OCI-LY7 (cell line): ENCODE results near the gene AADACL4. TPM values are rescaled to one million over a fixed set of nuclear protein-coding genes. Genes with fewer than 3 reads are reported as not detected.

Experiments used
- BruUV-seq: library from RNA; stranded (reverse); fragments of 400-500 nt; replicated peaks from 2 replicates; lab custom pipeline; 2021; lab: Mats Ljungman, UMichigan
- CTCF ChIA-PET: fragments of 300-600 bp; sonication (Branson Sonifier 250); formaldehyde crosslinking; loops from one replicate; lab custom pipeline; 2022; ENCODE audit warnings: antibody characterized with exemption; ENCODE audit not compliant: unreplicated experiment; lab: Charles Lee
- POLR2A ChIA-PET: fragments of 300-600 bp; sonication (Branson Sonifier 250); formaldehyde crosslinking; loops from one replicate; lab custom pipeline; 2022; ENCODE audit warnings: antibody characterized with exemption; lab: Charles Lee
- DNase-seq: peaks from one replicate; pipeline ENCODE4 v3.0.0-alpha.2; 2015; ENCODE audit warnings: low spot score
- H2AFZ ChIP-seq: fragments of 200-600 bp; sonication (generic), shearing (Covaris generic); 2 replicates; pipeline ENCODE4 v1.6.1; 2014; ENCODE audit warnings: mild to moderate bottlenecking, antibody characterized with exemption, low read length, moderate library complexity
- H3K27ac ChIP-seq: fragments of 200-600 bp; sonication (generic); 2 replicates; pipeline ENCODE4 v1.5.1; 2014; ENCODE audit warnings: mixed run types, low read depth, mild to moderate bottlenecking, moderate library complexity, low read length, inconsistent platforms; ENCODE audit not compliant: poor library complexity, severe bottlenecking
- H3K36me3 ChIP-seq: fragments of 200-600 bp; sonication (generic); 2 replicates; pipeline ENCODE4 v1.6.1; 2014; ENCODE audit warnings: mild to moderate bottlenecking, antibody characterized with exemption, low read length, moderate library complexity, mixed read lengths; ENCODE audit not compliant: insufficient read depth
- H3K4me1 ChIP-seq: fragments of 200-600 bp; sonication (generic); 2 replicates; pipeline ENCODE4 v1.5.1; 2014; ENCODE audit warnings: mild to moderate bottlenecking, low read length; ENCODE audit not compliant: insufficient read depth, poor library complexity, severe bottlenecking
- H3K4me2 ChIP-seq: fragments of 200-600 bp; sonication (generic); 2 replicates; pipeline ENCODE4 v1.6.1; 2014; ENCODE audit warnings: mild to moderate bottlenecking, low read length
- H3K4me3 ChIP-seq: fragments of 200-600 bp; sonication (generic); 2 replicates; pipeline ENCODE4 v1.5.1; 2014; ENCODE audit warnings: mild to moderate bottlenecking, low read depth, low read length; ENCODE audit not compliant: poor library complexity, severe bottlenecking
- H3K79me2 ChIP-seq: fragments of 200-600 bp; sonication (generic); 2 replicates; pipeline ENCODE4 v1.6.1; 2016; ENCODE audit warnings: low read depth, mild to moderate bottlenecking, low read length, moderate library complexity, mixed read lengths; ENCODE audit not compliant: insufficient read depth
- H3K9me2 ChIP-seq: fragments of 200-600 bp; sonication (generic); 2 replicates; pipeline ENCODE4 v1.6.1; 2016; ENCODE audit warnings: mild to moderate bottlenecking, low read length, mixed read lengths; ENCODE audit not compliant: insufficient read depth
- H3K9me3 ChIP-seq: fragments of 200-600 bp; sonication (generic); 2 replicates; pipeline ENCODE4 v1.6.1; 2014; ENCODE audit warnings: mild to moderate bottlenecking, mixed run types, low read length, mixed read lengths
- H4K20me1 ChIP-seq: fragments of 200-600 bp; sonication (generic); 2 replicates; pipeline ENCODE4 v1.6.1; 2014; ENCODE audit warnings: mild to moderate bottlenecking, antibody characterized with exemption, low read length, moderate library complexity, mixed read lengths; ENCODE audit not compliant: insufficient read depth
- EZH2phosphoT487 ChIP-seq: fragments of 200-600 bp; sonication (generic); IDR thresholded peaks from 2 replicates; pipeline ENCODE4 v1.6.1; 2018; ENCODE audit warnings: low read depth, borderline replicate concordance, mild to moderate bottlenecking, mixed run types, antibody characterized with exemption, low read length, moderate library complexity, mixed read lengths
- intact Hi-C: fragments of 100-400 bp; cut with micrococcal nuclease; formaldehyde crosslinking; loops from one replicate; pipeline ENCODE4 v1.10.0; 2022; ENCODE audit not compliant: unreplicated experiment
- total RNA-seq, 2 experiments: library from RNA; depleted of rRNA in 1 of 2; stranded (reverse); fragments of >200 nt in 1 of 2; shearing (Covaris generic) in 1 of 2; gene quantifications; 2 replicates each; pipeline ENCODE4 v1.2.3, GENCODE V29; 2014 to 2022
- TF ChIP-seq, protein P1 (sequence below): fragments of 200-600 bp; sonication (generic); conservative IDR thresholded peaks from 2 replicates; pipeline ENCODE4 v1.5.1; 2014; ENCODE audit warnings: mild to moderate bottlenecking, antibody characterized with exemption, low read length, moderate library complexity, mixed read lengths

The AADACL4 gene
- total RNA-seq, 2 experiments from 2014 or later: not detected

DNA sequence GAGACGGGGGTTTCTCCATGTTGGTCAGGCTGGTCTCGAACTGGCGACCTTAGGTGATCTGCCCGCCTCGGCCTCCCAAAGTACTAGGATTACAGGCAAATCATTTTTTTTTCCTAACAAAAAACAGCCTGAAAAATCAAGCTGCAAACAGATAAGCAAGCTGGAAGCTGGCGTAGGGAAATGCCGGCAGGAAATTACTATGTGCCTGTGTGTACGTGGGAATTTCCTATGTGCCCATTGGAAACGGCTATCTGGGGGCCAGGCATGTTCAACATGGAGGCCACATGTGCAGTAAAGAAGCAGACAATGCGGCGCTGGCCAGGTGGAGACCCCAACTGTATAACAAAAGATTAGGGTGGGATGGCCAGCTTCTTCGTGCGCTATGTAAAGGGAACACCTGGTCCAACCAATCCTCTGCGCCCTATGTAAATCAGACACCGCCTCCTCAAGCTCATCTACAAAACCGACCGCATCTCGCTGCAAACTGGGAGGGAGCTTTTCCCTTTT lies 9.1 kb upstream of the AADACL4 start:
- POLR2A ChIA-PET: no interaction called here
- BruUV-seq: no TSS peak
- CTCF ChIA-PET: no interaction called here
- Histone ChIP-seq H4K20me1 (no peaks in the 10 kb centered on the region), H2AFZ (no peak overlapping the region), H3K4me3 (no peak overlapping the region), H3K79me2 (no peaks in the 10 kb centered on the region), H3K36me3 (no peaks in the 10 kb centered on the region), H3K27ac (no peak overlapping the region), H3K4me2 (no peak overlapping the region), H3K9me3 (peaks cover 6% of the 10 kb centered on the region), H3K4me1 (no peaks in the 10 kb centered on the region), H3K9me2 (no peaks in the 10 kb centered on the region)
- intact Hi-C loops: no loop called here
- DNase-seq: no peak
- TF ChIP-seq, protein P1, sequence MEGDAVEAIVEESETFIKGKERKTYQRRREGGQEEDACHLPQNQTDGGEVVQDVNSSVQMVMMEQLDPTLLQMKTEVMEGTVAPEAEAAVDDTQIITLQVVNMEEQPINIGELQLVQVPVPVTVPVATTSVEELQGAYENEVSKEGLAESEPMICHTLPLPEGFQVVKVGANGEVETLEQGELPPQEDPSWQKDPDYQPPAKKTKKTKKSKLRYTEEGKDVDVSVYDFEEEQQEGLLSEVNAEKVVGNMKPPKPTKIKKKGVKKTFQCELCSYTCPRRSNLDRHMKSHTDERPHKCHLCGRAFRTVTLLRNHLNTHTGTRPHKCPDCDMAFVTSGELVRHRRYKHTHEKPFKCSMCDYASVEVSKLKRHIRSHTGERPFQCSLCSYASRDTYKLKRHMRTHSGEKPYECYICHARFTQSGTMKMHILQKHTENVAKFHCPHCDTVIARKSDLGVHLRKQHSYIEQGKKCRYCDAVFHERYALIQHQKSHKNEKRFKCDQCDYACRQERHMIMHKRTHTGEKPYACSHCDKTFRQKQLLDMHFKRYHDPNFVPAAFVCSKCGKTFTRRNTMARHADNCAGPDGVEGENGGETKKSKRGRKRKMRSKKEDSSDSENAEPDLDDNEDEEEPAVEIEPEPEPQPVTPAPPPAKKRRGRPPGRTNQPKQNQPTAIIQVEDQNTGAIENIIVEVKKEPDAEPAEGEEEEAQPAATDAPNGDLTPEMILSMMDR: no peak
- TF ChIP-seq EZH2phosphoT487: no peak

DNA sequence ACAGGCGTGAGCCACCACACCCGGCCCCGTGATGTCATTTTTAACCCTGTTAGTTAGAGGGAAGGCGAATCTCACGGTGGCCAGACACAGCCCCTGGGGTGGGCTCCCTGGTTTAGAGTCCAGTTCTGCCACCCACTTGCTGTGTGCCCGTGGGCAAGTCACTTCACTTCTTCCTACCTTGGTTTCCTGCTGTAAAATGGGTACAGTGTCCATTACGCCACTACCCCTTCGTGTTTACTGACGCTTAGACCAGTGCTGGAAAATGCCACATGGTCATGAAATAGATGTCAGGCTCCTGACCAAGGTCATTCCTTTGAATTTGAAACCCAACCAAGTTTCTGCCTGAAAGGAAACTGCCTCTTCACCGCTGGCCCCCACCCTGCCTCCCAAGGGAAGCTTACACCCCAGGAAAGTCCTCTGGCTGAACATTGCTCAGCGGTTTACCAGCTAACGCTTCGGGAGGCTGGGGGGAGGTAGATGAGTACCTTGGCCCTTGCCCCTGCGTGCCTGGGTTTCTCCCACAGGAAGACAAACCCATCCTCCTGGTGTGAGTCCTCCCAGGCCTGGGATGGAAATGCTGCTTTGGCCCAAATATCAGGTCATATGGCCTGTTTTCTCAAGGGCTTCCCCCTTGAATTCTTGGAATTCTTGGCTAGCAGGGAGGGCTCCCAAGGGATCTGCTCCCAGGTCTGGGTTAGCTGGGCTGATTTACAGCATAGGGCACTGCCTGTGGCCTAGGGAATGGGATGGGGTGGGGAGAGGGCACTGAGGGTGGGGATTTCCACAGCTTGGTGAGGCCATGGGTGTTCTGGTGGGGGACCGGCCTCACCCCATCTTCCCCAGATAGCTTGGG lies 7.6 kb upstream of the AADACL4 start:
- Histone ChIP-seq H3K27ac (no peak overlapping the region), H3K9me3 (peaks cover 22% of the 10 kb centered on the region), H3K4me2 (no peak overlapping the region), H3K4me3 (no peak overlapping the region), H3K36me3 (no peaks in the 10 kb centered on the region), H4K20me1 (no peaks in the 10 kb centered on the region), H3K9me2 (no peaks in the 10 kb centered on the region), H3K4me1 (no peaks in the 10 kb centered on the region), H3K79me2 (no peaks in the 10 kb centered on the region), H2AFZ (no peak overlapping the region)
- POLR2A ChIA-PET: no interaction called here
- BruUV-seq: no TSS peak
- DNase-seq: no peak
- CTCF ChIA-PET: no interaction called here
- intact Hi-C loops: no loop called here
- TF ChIP-seq EZH2phosphoT487: no peak
- TF ChIP-seq, protein P1: no peak

GRCh38 chr1:12637693-12638092 lies 6.2 kb upstream of the AADACL4 start:
- intact Hi-C loops: no loop called here
- no peaks in the 10 kb centered on the region for H4K20me1 ChIP-seq
- H3K79me2 ChIP-seq: no peaks in the 10 kb centered on the region
- ChIA-PET CTCF (no interaction called here), POLR2A (interaction anchor here (0.6 kb wide), 1 partner anchor 1478 kb away, joined by 3 read pairs; no protein-coding TSS in a partner anchor)
- TF ChIP-seq, protein P1: no peak
- BruUV-seq: no TSS peak
- no peak overlapping the region for H3K27ac ChIP-seq
- H3K9me2 ChIP-seq: no peaks in the 10 kb centered on the region
- H3K9me3 ChIP-seq: peaks cover 23% of the 10 kb centered on the region
- no peaks in the 10 kb centered on the region for H3K4me1 ChIP-seq
- H3K36me3 ChIP-seq: no peaks in the 10 kb centered on the region
- no peak for DNase-seq
- no peak overlapping the region for H3K4me2 ChIP-seq
- no peak overlapping the region for H3K4me3 ChIP-seq
- H2AFZ ChIP-seq: no peak overlapping the region
